B cell (primary cell): ENCODE data around the gene C15orf39.

ENCODE experiments used
- EZH2 ChIP-seq: IDR thresholded peaks from 2 replicates; pipeline ENCODE4 v1.6.1; 2012; ENCODE audit warnings: borderline replicate concordance, low read depth, mild to moderate bottlenecking, moderate library complexity, low read length; ENCODE audit not compliant: insufficient read depth, poor library complexity, severe bottlenecking
- TF ChIP-seq, protein P1 (sequence below): fragments of 200-600 bp; IDR thresholded peaks from one replicate; pipeline ENCODE4 v1.8.0; 2022; ENCODE audit warnings: antibody characterized with exemption, mild to moderate bottlenecking

DNA sequence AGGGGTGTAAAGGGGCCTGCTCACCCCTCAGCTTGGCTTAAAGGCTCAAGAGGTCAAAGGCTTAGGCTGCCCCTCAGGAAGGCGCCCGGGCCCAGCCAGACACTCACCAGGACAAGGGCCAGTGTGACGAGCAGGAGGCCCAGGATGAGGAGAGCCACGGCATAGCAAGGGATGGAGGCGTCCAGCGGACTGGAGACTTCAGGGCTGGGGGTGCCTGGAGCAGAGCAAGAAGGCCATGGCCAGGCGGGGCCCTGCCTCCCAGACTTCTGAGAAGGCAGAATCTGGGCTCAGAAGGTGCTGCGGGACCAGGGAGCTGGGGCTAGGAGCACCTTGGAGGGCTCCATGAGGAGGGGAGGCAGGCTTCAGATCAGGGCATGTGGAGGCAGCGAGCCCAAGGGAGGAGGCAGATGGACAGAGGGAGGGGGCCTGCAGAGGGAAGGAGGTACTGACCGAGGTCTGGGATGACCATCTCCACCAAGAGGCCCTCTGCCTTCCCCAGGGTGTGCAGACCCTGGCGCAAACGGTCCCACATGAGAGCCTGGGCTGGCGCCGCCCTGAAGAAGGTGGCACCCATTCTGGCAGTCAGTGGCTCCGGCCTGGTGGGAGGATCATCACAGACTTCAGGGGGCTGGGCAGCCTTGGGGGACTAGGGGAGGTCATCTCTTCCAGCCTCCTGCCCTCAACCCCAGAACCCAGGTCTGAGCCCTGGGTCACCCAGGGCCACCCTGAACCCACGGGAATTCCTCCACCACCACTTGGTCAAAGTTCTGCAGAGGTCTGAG lies 24.5 kb downstream of the C15orf39 start:
- TF ChIP-seq, protein P1, sequence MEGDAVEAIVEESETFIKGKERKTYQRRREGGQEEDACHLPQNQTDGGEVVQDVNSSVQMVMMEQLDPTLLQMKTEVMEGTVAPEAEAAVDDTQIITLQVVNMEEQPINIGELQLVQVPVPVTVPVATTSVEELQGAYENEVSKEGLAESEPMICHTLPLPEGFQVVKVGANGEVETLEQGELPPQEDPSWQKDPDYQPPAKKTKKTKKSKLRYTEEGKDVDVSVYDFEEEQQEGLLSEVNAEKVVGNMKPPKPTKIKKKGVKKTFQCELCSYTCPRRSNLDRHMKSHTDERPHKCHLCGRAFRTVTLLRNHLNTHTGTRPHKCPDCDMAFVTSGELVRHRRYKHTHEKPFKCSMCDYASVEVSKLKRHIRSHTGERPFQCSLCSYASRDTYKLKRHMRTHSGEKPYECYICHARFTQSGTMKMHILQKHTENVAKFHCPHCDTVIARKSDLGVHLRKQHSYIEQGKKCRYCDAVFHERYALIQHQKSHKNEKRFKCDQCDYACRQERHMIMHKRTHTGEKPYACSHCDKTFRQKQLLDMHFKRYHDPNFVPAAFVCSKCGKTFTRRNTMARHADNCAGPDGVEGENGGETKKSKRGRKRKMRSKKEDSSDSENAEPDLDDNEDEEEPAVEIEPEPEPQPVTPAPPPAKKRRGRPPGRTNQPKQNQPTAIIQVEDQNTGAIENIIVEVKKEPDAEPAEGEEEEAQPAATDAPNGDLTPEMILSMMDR = no peak
- no peak for TF ChIP-seq EZH2
